ENCODE data around the gene TESK2. TPM values are rescaled to one million over a fixed set of nuclear protein-coding genes. Genes with fewer than 3 reads are reported as not detected.

The TESK2 gene
- polyA plus RNA-seq, 1 donor (not counting 4 experiments of a cell fraction or from before 2014, with no cell fraction given) = 2.0 TPM

DNA sequence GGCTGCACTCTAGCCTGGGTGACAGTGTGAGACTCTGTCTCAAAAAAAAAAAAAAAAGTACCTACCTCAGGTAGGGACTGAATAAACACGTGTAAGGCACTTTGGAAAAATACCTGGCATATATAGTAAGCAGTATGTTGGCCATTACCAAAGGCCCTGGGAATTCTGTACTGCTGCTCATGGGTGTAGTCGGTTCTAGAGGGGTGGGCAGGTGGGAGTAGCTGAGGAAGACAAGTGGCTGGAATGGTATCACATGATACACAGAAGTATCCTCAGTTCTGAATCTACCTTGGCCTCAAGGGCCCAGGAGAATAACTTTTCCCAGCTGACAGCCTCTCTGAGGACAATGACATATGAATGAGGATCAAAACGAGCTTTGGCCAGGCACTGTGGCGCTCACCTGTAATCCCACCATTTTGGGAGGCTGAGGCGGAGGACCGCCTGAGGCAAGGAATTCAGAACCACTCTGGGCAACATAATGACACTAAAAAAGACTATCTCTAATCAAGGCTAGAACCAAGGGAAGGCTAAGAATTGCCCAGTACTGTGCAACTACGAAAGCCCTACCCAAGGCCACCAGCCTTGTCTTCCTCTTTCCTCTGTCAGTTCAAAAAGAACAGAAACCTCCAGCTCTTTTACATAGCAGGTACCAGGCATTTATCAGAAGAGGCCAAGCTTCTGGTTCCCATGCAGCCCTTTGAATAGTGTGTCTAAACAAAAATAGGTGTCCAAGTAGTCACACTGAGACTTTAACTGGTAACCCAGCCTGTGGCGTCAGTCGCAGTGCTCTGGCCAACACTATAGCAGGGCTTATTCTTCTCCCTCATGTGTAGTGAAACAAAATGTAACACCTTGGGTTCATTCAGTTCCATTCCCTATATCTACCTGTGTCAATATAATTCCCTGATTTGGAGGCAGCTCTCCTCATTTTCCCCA lies 19.3 kb upstream of the TESK2 start:
- Histone ChIP-seq H3K4me2 (ENCODE audit: control insufficient read depth, extremely low read depth, insufficient read depth, low read depth, low read length) (no peak overlapping the region), H4K20me1 (ENCODE audit: control insufficient read depth, extremely low read depth, insufficient read depth, low read length) (peaks cover 5% of the 10 kb centered on the region), H3K9me1 (ENCODE audit: control insufficient read depth, extremely low read depth, insufficient read depth, low read length) (no peaks in the 10 kb centered on the region), H3K4me3 (ENCODE audit: control insufficient read depth in 2 of 3, extremely low read depth in 1 of 3, insufficient read depth in 2 of 3, low read depth in 1 of 3, low read length in 3 of 3) (no peak overlapping the region), H3K9ac (ENCODE audit: control insufficient read depth, extremely low read depth, insufficient read depth, low read length) (no peak overlapping the region), H3K79me2 (ENCODE audit: control insufficient read depth, insufficient read depth, low read length) (peaks cover 2% of the 10 kb centered on the region), H3K27me3 (ENCODE audit: control insufficient read depth, extremely low read depth, insufficient read depth, low read length) (no peaks in the 10 kb centered on the region), H3K4me1 (ENCODE audit: control insufficient read depth, extremely low read depth, insufficient read depth, low read length) (no peaks in the 10 kb centered on the region), H3K27ac (ENCODE audit: control insufficient read depth, insufficient read depth, low read length) (no peak overlapping the region), H3K36me3 (ENCODE audit: control insufficient read depth in 2 of 2, extremely low read depth in 1 of 2, insufficient read depth in 2 of 2, low read length in 2 of 2) (peaks cover 34 to 37% of the 10 kb centered on the region in 2 experiments), H3K9me3 (ENCODE audit: control insufficient read depth, low read depth, low read length) (no peaks in the 10 kb centered on the region), H2AFZ (ENCODE audit: control insufficient read depth, low read length) (no peak overlapping the region)
- no peak for DNase-seq (ENCODE audit: low read depth, low spot score)
- dilution Hi-C loops (cut with MboI; ENCODE audit: extremely low pct_ligation_motif_present, low sequenced_read_pairs) = no loop called here
- no peak for FAIRE-seq
- TF ChIP-seq, protein P1, sequence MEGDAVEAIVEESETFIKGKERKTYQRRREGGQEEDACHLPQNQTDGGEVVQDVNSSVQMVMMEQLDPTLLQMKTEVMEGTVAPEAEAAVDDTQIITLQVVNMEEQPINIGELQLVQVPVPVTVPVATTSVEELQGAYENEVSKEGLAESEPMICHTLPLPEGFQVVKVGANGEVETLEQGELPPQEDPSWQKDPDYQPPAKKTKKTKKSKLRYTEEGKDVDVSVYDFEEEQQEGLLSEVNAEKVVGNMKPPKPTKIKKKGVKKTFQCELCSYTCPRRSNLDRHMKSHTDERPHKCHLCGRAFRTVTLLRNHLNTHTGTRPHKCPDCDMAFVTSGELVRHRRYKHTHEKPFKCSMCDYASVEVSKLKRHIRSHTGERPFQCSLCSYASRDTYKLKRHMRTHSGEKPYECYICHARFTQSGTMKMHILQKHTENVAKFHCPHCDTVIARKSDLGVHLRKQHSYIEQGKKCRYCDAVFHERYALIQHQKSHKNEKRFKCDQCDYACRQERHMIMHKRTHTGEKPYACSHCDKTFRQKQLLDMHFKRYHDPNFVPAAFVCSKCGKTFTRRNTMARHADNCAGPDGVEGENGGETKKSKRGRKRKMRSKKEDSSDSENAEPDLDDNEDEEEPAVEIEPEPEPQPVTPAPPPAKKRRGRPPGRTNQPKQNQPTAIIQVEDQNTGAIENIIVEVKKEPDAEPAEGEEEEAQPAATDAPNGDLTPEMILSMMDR (optimal IDR thresholded peaks at IDR 0.05 in 1 of 3, IDR thresholded peaks at IDR 0.05 in 1 of 3, conservative IDR thresholded peaks at IDR 0.05 in 1 of 3; ENCODE audit: extremely low read depth in 1 of 3, insufficient read depth in 2 of 3, low read length in 3 of 3) = no peak
- TF ChIP-seq EZH2 (IDR thresholded peaks at IDR 0.05; ENCODE audit: low read length) = no peak

DNA sequence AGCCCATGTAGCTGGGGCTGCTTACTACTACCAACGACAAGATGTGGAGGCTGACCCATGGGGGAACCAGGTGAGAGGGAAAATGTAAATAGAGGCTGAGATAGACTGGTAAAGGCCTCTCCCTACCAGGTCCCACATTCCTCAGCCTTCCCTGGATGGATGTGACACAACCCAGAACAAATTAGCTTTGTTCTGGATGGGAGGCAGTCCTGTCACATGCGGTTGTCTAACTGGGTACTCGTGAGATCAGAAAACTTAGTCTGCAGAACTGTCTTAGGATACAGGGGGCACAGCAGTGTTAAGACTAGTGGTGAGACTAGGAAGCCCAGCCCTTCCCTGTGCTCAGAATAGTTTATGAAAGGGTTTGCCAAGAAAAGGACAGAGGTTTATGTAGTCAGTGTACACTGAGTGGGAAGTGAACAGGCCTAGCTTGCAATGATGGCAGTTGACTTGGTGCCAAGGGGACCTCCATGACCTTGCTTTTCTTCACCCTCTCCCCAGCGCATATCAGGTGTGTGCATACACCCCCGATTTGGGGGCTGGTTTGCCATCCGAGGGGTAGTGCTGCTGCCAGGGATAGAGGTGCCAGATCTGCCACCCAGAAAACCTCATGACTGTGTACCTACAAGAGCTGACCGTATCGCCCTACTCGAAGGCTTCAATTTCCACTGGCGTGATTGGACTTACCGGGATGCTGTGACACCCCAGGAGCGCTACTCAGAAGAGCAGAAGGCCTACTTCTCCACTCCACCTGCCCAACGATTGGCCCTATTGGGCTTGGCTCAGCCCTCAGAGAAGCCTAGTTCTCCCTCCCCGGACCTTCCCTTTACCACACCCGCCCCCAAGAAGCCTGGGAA lies 17.6 kb upstream of the TESK2 start:
- Histone ChIP-seq H3K9ac (ENCODE audit: control insufficient read depth, extremely low read depth, insufficient read depth, low read length) (no peak overlapping the region), H3K79me2 (ENCODE audit: control insufficient read depth, insufficient read depth, low read length) (no peaks in the 10 kb centered on the region), H3K4me3 (ENCODE audit: control insufficient read depth in 2 of 3, extremely low read depth in 1 of 3, insufficient read depth in 2 of 3, low read depth in 1 of 3, low read length in 3 of 3) (no peak overlapping the region), H3K4me1 (ENCODE audit: control insufficient read depth, extremely low read depth, insufficient read depth, low read length) (no peaks in the 10 kb centered on the region), H4K20me1 (ENCODE audit: control insufficient read depth, extremely low read depth, insufficient read depth, low read length) (peaks cover 5% of the 10 kb centered on the region), H3K9me1 (ENCODE audit: control insufficient read depth, extremely low read depth, insufficient read depth, low read length) (no peaks in the 10 kb centered on the region), H3K9me3 (ENCODE audit: control insufficient read depth, low read depth, low read length) (no peaks in the 10 kb centered on the region), H3K36me3 (ENCODE audit: control insufficient read depth in 2 of 2, extremely low read depth in 1 of 2, insufficient read depth in 2 of 2, low read length in 2 of 2) (peaks cover 26 to 27% of the 10 kb centered on the region in 2 experiments), H3K4me2 (ENCODE audit: control insufficient read depth, extremely low read depth, insufficient read depth, low read depth, low read length) (no peak overlapping the region), H2AFZ (ENCODE audit: control insufficient read depth, low read length) (no peak overlapping the region), H3K27ac (ENCODE audit: control insufficient read depth, insufficient read depth, low read length) (no peak overlapping the region), H3K27me3 (ENCODE audit: control insufficient read depth, extremely low read depth, insufficient read depth, low read length) (no peaks in the 10 kb centered on the region)
- DNase-seq (ENCODE audit: low read depth, low spot score) (no peak), FAIRE-seq (no peak)
- dilution Hi-C loops (cut with MboI; ENCODE audit: extremely low pct_ligation_motif_present, low sequenced_read_pairs) = no loop called here
- no peak for TF ChIP-seq EZH2 (IDR thresholded peaks at IDR 0.05; ENCODE audit: low read length)
- TF ChIP-seq, protein P1 (optimal IDR thresholded peaks at IDR 0.05 in 1 of 3, IDR thresholded peaks at IDR 0.05 in 1 of 3, conservative IDR thresholded peaks at IDR 0.05 in 1 of 3; ENCODE audit: extremely low read depth in 1 of 3, insufficient read depth in 2 of 3, low read length in 3 of 3) = peak in 1 of 3 experiments; percentile 21

All from keratinocyte (primary cell).